CD4-positive, alpha-beta T cell (primary cell): ENCODE measurements around the gene CXADR. TPM values are rescaled to one million over a fixed set of nuclear protein-coding genes. Genes with fewer than 3 reads are reported as not detected.

Source experiments
- ATAC-seq: fragments of 200-7000 bp; cut with Tn5 transposase; one replicate; pipeline ENCODE4 v1.10.0; 2022; ENCODE audit warnings: mild to moderate bottlenecking; ENCODE audit not compliant: poor library complexity
- CTCF ChIA-PET: fragments of 350-600 bp; sonication (Branson Sonifier 250); formaldehyde crosslinking; loops from one replicate; lab custom pipeline; 2021; ENCODE audit warnings: antibody characterized with exemption, inconsistent platforms; lab: Charles Lee
- POLR2A ChIA-PET: fragments of 350-600 bp; sonication (Branson Sonifier 250); formaldehyde crosslinking; loops from one replicate; lab custom pipeline; 2021; ENCODE audit warnings: antibody characterized with exemption, inconsistent platforms; lab: Charles Lee
- DNase-seq, 14 experiments: peaks; one replicate each; pipeline ENCODE4 v3.0.0-alpha.2; 2013 to 2020; ENCODE audit warnings: mixed read lengths in 2 of 14
- H3K27ac ChIP-seq, 2 donors: one replicate each; pipeline versions ENCODE4 v1.5.1 to v1.7.0; 2013; ENCODE audit warnings: low read length in 2 of 2, low read depth in 1 of 2, mild to moderate bottlenecking in 1 of 2
- H3K27me3 ChIP-seq, 2 experiments: 1 replicate in 1 of 2; 2 replicates in 1 of 2; pipeline versions ENCODE4 v1.6.1 to v1.7.0; 2013; ENCODE audit warnings: low read length in 2 of 2, control low read depth in 1 of 2, mild to moderate bottlenecking in 1 of 2, moderate library complexity in 1 of 2; ENCODE audit not compliant: insufficient read depth in 2 of 2, control insufficient read depth in 1 of 2
- H3K36me3 ChIP-seq: one replicate; pipeline ENCODE4 v1.6.1; 2013; ENCODE audit warnings: low read length, control low read depth; ENCODE audit not compliant: insufficient read depth
- H3K4me1 ChIP-seq: one replicate; pipeline ENCODE4 v1.6.1; 2013; ENCODE audit warnings: low read length, control low read depth; ENCODE audit not compliant: insufficient read depth
- H3K4me3 ChIP-seq: one replicate; pipeline ENCODE4 v1.5.1; 2013; ENCODE audit warnings: mild to moderate bottlenecking, low read length, moderate library complexity
- H3K9me3 ChIP-seq, 2 experiments: 1 replicate in 1 of 2; 2 replicates in 1 of 2; pipeline versions ENCODE4 v1.6.1 to v1.7.0; 2013; ENCODE audit warnings: low read length in 2 of 2, mild to moderate bottlenecking in 2 of 2, control low read depth in 1 of 2, moderate library complexity in 1 of 2; ENCODE audit not compliant: control insufficient read depth in 1 of 2, insufficient read depth in 1 of 2
- H3K27ac Mint-ChIP-seq: one replicate; pipeline ENCODE4 v1.8.0; 2020; ENCODE audit warnings: mixed read lengths
- H3K27me3 Mint-ChIP-seq: one replicate; pipeline ENCODE4 v1.8.0; 2021; ENCODE audit warnings: mixed read lengths
- H3K36me3 Mint-ChIP-seq: one replicate; pipeline ENCODE4 v1.8.0; 2021; ENCODE audit warnings: low read depth, mixed read lengths
- H3K4me1 Mint-ChIP-seq: one replicate; pipeline ENCODE4 v1.8.0; 2021; ENCODE audit warnings: low read depth, mixed read lengths
- H3K4me3 Mint-ChIP-seq: one replicate; pipeline ENCODE4 v1.8.0; 2020; ENCODE audit warnings: mild to moderate bottlenecking, mixed read lengths
- H3K9me3 Mint-ChIP-seq: one replicate; pipeline ENCODE4 v1.8.0; 2020; ENCODE audit warnings: mixed read lengths
- CTCF ChIP-seq: fragments of 200-600 bp; IDR thresholded peaks from one replicate; pipeline ENCODE4 v1.8.0; 2022; ENCODE audit warnings: antibody characterized with exemption, mild to moderate bottlenecking
- intact Hi-C, 2 experiments: fragments of 100-400 bp; cut with DNase I in 1 of 2; cut with micrococcal nuclease in 1 of 2; formaldehyde crosslinking; loops; one replicate each; pipeline versions ENCODE4 v1.15.1 to v1.9.0; 2023 to 2025; cut with DNase I, micrococcal nuclease
- total RNA-seq, 174 experiments: library from RNA in 2 of 174; stranded (reverse) in 2 of 174; gene quantifications; one replicate each; pipeline ENCODE4 v1.2.3 and lab custom pipeline; 2021 to 2026

The CXADR gene
- total RNA-seq, 2 experiments from 2014 or later: 0.52 to 0.53 TPM

- POLR2A ChIA-PET: no interaction called here
- Mint-ChIP-seq H3K27ac (no peak overlapping the region), H3K4me1 (no peaks in the 10 kb centered on the region), H3K27me3 (peaks cover 9% of the 10 kb centered on the region), H3K4me3 (no peak overlapping the region), H3K9me3 (no peaks in the 10 kb centered on the region), H3K36me3 (no peaks in the 10 kb centered on the region)
- CTCF ChIA-PET: no interaction called here
- TF ChIP-seq CTCF: no peak
- DNase-seq (peak in 2 of 14 experiments; percentile 2 to 11), ATAC-seq (no peak)
- no peaks in the 10 kb centered on the region for H3K4me1 ChIP-seq
- intact Hi-C loops: no loop called here
- H3K36me3 ChIP-seq: no peaks in the 10 kb centered on the region
- H3K9me3 ChIP-seq: no peaks in the 10 kb centered on the region
- no peak overlapping the region for H3K27ac ChIP-seq
- no peaks in the 10 kb centered on the region for H3K27me3 ChIP-seq
- H3K4me3 ChIP-seq: no peak overlapping the region
Observed at GRCh38 chr21:17539323-17539722, 26.5 kb downstream of the CXADR start.

DNA sequence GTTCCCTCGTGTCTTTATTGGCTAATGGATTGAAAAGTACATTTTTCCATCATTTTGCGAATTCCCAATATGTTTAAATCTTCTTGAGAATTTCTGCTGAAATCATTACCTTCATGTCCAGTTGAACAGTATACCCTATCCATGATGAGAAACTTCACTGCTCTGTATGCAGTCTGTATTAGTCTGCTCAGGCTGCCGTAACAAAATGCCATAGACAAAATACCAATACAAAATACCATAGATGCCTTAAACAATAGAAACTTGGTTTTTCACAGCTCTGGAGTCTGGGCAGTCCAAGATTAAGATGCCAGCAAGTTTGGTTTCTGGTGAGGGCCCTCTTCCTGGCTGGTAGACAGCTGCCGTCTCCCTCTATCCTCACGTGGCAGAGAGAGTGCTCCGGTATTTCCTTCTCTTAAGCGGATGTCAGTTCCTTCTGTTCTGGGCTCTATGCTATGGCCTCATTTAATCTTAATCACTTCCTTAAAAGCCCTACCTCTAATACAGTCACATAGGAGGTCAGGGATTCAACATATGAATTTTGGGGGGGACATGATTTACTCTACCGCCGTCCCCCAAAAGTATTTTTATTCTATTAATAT lies 27.0 kb downstream of the CXADR start:
- Histone ChIP-seq H3K4me3 (no peak overlapping the region), H3K36me3 (no peaks in the 10 kb centered on the region), H3K4me1 (no peaks in the 10 kb centered on the region), H3K27ac (no peak overlapping the region), H3K27me3 (no peaks in the 10 kb centered on the region), H3K9me3 (no peaks in the 10 kb centered on the region)
- ATAC-seq (no peak), DNase-seq (no peak)
- H3K4me3 Mint-ChIP-seq: no peak overlapping the region
- no peaks in the 10 kb centered on the region for H3K4me1 Mint-ChIP-seq
- POLR2A ChIA-PET: no interaction called here
- peaks cover 9% of the 10 kb centered on the region for H3K27me3 Mint-ChIP-seq
- no peaks in the 10 kb centered on the region for H3K36me3 Mint-ChIP-seq
- intact Hi-C loops: no loop called here
- no peak overlapping the region for H3K27ac Mint-ChIP-seq
- no peak for TF ChIP-seq CTCF
- CTCF ChIA-PET: no interaction called here
- H3K9me3 Mint-ChIP-seq: no peaks in the 10 kb centered on the region

DNA sequence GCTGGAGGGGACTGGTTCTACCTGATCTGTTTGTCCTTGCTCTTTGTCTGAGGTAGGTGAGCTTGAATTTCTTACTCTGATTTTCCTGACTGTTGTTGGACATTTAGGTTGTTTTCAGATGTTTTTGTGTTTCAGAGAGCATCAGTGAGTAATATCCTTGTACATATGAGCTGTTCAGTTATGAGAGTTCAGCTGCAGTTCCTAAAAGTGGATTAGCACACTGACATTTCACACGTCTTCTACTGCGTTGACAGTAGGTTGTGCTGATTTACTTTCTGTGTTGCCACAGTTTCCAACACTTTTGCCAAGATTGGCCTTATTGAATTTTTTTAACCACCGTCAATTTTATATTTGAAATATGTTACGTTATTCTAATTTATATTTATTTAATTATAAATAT lies 27.7 kb downstream of the CXADR start:
- intact Hi-C loops: no loop called here
- no peak for TF ChIP-seq CTCF
- no peak for DNase-seq
- Histone ChIP-seq H3K27me3 (no peaks in the 10 kb centered on the region), H3K36me3 (no peaks in the 10 kb centered on the region), H3K4me3 (no peak overlapping the region), H3K27ac (no peak overlapping the region), H3K9me3 (no peaks in the 10 kb centered on the region), H3K4me1 (no peaks in the 10 kb centered on the region)
- no peaks in the 10 kb centered on the region for H3K36me3 Mint-ChIP-seq
- H3K27me3 Mint-ChIP-seq: peaks cover 9% of the 10 kb centered on the region
- CTCF ChIA-PET: no interaction called here
- ATAC-seq: no peak
- POLR2A ChIA-PET: no interaction called here
- H3K4me1 Mint-ChIP-seq: no peaks in the 10 kb centered on the region
- H3K9me3 Mint-ChIP-seq: no peaks in the 10 kb centered on the region
- H3K4me3 Mint-ChIP-seq: no peak overlapping the region
- no peak overlapping the region for H3K27ac Mint-ChIP-seq
